T-cell (primary cell): ENCODE measurements around the gene METTL23. TPM values are rescaled to one million over a fixed set of nuclear protein-coding genes. Genes with fewer than 3 reads are reported as not detected.
"Not testable (repeated sequence)": the region's sequence is repeated elsewhere in the genome, so short reads cannot be mapped to it uniquely, and the experiment has no call there.

Source experiments
- ATAC-seq, 4 experiments: fragments of 200-7000 bp in 3 of 4; fragments of 150-1000 bp in 1 of 4; cut with Tn5 transposase; replicated peaks in 1 of 4; 1 replicate in 3 of 4; 2 replicates in 1 of 4; pipeline ENCODE4 v1.10.0; 2021; ENCODE audit warnings: moderate library complexity in 3 of 4, mild to moderate bottlenecking in 2 of 4, moderate number of reproducible peaks in 1 of 4
- CTCF ChIA-PET, 2 donors: fragments of 300-600 bp; sonication (Branson Sonifier 250); formaldehyde crosslinking; loops; one replicate each; lab custom pipeline; 2022; ENCODE audit warnings: antibody characterized with exemption in 2 of 2; lab: Charles Lee
- POLR2A ChIA-PET, 2 donors: fragments of 300-600 bp; sonication (Branson Sonifier 250); formaldehyde crosslinking; loops; one replicate each; lab custom pipeline; 2022; ENCODE audit warnings: antibody characterized with exemption in 2 of 2; lab: Charles Lee
- DNase-seq, 35 experiments: peaks; one replicate each; pipeline versions ENCODE4 v3.0.0 to v3.0.0-alpha.2; 2013 to 2023
- H3K27ac ChIP-seq: one replicate; pipeline ENCODE4 v1.5.1; 2013; ENCODE audit warnings: low read length
- H3K27me3 ChIP-seq, 2 experiments: replicated peaks in 1 of 2; 1 replicate in 1 of 2; 2 replicates in 1 of 2; pipeline versions ENCODE4 v1.6.1 to v1.7.0; 2013; ENCODE audit warnings: low read length in 1 of 2, mixed read lengths in 1 of 2; ENCODE audit not compliant: control insufficient read depth in 2 of 2, insufficient read depth in 2 of 2; ENCODE audit errors: extremely low read depth in 1 of 2
- H3K36me3 ChIP-seq, 2 donors: 1 replicate in 1 of 2; 2 replicates in 1 of 2; pipeline versions ENCODE4 v1.6.1 to v1.7.0; 2013; ENCODE audit warnings: low read length in 1 of 2; ENCODE audit not compliant: control insufficient read depth in 2 of 2, insufficient read depth in 1 of 2; ENCODE audit errors: extremely low read depth in 1 of 2
- H3K4me1 ChIP-seq, 2 experiments: 1 replicate in 1 of 2; 2 replicates in 1 of 2; pipeline versions ENCODE4 v1.6.1 to v1.7.0; 2013; ENCODE audit warnings: low read length in 2 of 2, mixed read lengths in 1 of 2; ENCODE audit not compliant: insufficient read depth in 2 of 2, control insufficient read depth in 1 of 2; ENCODE audit errors: extremely low read depth in 1 of 2
- H3K4me3 ChIP-seq, 2 donors: 1 replicate in 1 of 2; 2 replicates in 1 of 2; pipeline versions ENCODE4 v1.5.1 to v1.7.0; 2013; ENCODE audit warnings: mild to moderate bottlenecking in 2 of 2, low read length in 1 of 2, moderate library complexity in 1 of 2; ENCODE audit not compliant: control insufficient read depth in 1 of 2; ENCODE audit errors: extremely low read depth in 1 of 2
- H3K9me3 ChIP-seq: 2 replicates; pipeline ENCODE4 v1.7.0; 2013
- H3K27ac Mint-ChIP-seq, 2 donors: one replicate each; pipeline ENCODE4 v1.8.0; 2020 to 2021; ENCODE audit warnings: mild to moderate bottlenecking in 2 of 2, mixed read lengths in 2 of 2
- H3K27me3 Mint-ChIP-seq, 2 donors: one replicate each; pipeline ENCODE4 v1.8.0; 2021 to 2022; ENCODE audit warnings: mixed read lengths in 2 of 2
- H3K36me3 Mint-ChIP-seq: one replicate; pipeline ENCODE4 v1.8.0; 2021; ENCODE audit warnings: mixed read lengths
- H3K4me1 Mint-ChIP-seq, 3 donors: one replicate each; pipeline ENCODE4 v1.8.0; 2020 to 2022; ENCODE audit warnings: mixed read lengths in 3 of 3, mild to moderate bottlenecking in 1 of 3
- H3K4me3 Mint-ChIP-seq, 3 donors: one replicate each; pipeline ENCODE4 v1.8.0; 2020 to 2022; ENCODE audit warnings: mild to moderate bottlenecking in 3 of 3, mixed read lengths in 3 of 3, moderate library complexity in 3 of 3
- H3K9me3 Mint-ChIP-seq, 3 donors: one replicate each; pipeline ENCODE4 v1.8.0; 2020 to 2022; ENCODE audit warnings: mixed read lengths in 3 of 3
- WGBS: methylation state at CpG from one replicate; pipeline ENCODE4 v1.1.5; 2013; ENCODE audit warnings: missing lambda C conversion rate; ENCODE audit not compliant: insufficient coverage; 5-methylcytosine and 5-hydroxymethylcytosine counted together
- total RNA-seq, 35 experiments: library from RNA in 6 of 35; stranded (reverse) in 6 of 35; fragments of 120-200 nt in 1 of 35; gene quantifications; one replicate each; pipeline versions ENCODE4 v1.2.1 to v1.2.4 and lab custom pipeline; 2013 to 2026

The METTL23 gene
- total RNA-seq, 5 donors from 2014 or later (not counting 1 experiment from before 2014, with no cell fraction given), result 46.9 to 70.1 (median 60.0) TPM

- Histone ChIP-seq H3K4me1 (peaks cover 0 to 22% of the 10 kb centered on the region in 2 experiments), H3K36me3 (no peaks in the 10 kb centered on the region), H3K27ac (no peak overlapping the region), H3K27me3 (peaks cover 0 to 9% of the 10 kb centered on the region in 2 experiments), H3K9me3 (no peaks in the 10 kb centered on the region), H3K4me3 (no peak overlapping the region)
- H3K4me1 Mint-ChIP-seq, result peaks cover 0 to 19% (median 15%) of the 10 kb centered on the region in 3 donors
- DNase-seq, result no peak
- no peaks in the 10 kb centered on the region for H3K36me3 Mint-ChIP-seq
- peak overlapping the region in 1 of 2 donors; percentile 34 for H3K27ac Mint-ChIP-seq
- H3K27me3 Mint-ChIP-seq, result no peaks in the 10 kb centered on the region
- POLR2A ChIA-PET, result no interaction called here
- no peak for ATAC-seq
- no peaks in the 10 kb centered on the region for H3K9me3 Mint-ChIP-seq
- H3K4me3 Mint-ChIP-seq, result no peak overlapping the region
- CTCF ChIA-PET, result no interaction called here
- WGBS, result no CpG with 5 or more reads among the region's 3 CpGs
These were observed 19.8 kb upstream of the METTL23 start for GRCh38 chr17:76706817-76707216.

GRCh38 chr17:76707985-76708807, 18.4 kb upstream of the METTL23 start:
- H3K9me3 ChIP-seq, result no peaks in the 10 kb centered on the region
- POLR2A ChIA-PET, result interaction anchor here in 1 of 2 donors (0.6 kb wide), 1 partner anchor 15 kb away, joined by 9 read pairs; no protein-coding TSS in a partner anchor
- Mint-ChIP-seq H3K4me3 (peak overlapping the region in 1 of 3 donors; percentile 70), H3K27me3 (no peaks in the 10 kb centered on the region), H3K36me3 (no peaks in the 10 kb centered on the region), H3K9me3 (no peaks in the 10 kb centered on the region), H3K27ac (no peak overlapping the region), H3K4me1 (peaks cover 3 to 21% (median 15%) of the 10 kb centered on the region in 3 donors)
- ATAC-seq, result no peak
- no peak overlapping the region for H3K27ac ChIP-seq
- H3K4me1 ChIP-seq, result peaks cover 0 to 27% of the 10 kb centered on the region in 2 experiments
- H3K27me3 ChIP-seq, result peaks cover 0 to 9% of the 10 kb centered on the region in 2 experiments
- H3K4me3 ChIP-seq, result no peak overlapping the region
- CTCF ChIA-PET, result interaction anchor here (0.6 to 0.8 kb wide), 3 partner anchors 27 to 372 kb away, joined by 3 to 11 read pairs (median 3); no protein-coding TSS in a partner anchor
- H3K36me3 ChIP-seq, result peaks cover 0 to 4% of the 10 kb centered on the region in 2 donors
- no peak for DNase-seq
- 89% methylated on average over 7 of the region's 14 CpGs for WGBS

- whole genome bisulfite sequencing, result 94% methylated on average over 23 of the region's 29 CpGs
- Mint-ChIP-seq H3K27ac (peak overlapping the region in 1 of 2 donors; percentile 34), H3K27me3 (no peaks in the 10 kb centered on the region), H3K36me3 (peaks cover 6% of the 10 kb centered on the region), H3K4me1 (peaks cover 14 to 32% (median 25%) of the 10 kb centered on the region in 3 donors), H3K9me3 (no peaks in the 10 kb centered on the region), H3K4me3 (peak overlapping the region; percentile 64 to 75 (median 70))
- H3K36me3 ChIP-seq, result peaks cover 0 to 15% of the 10 kb centered on the region in 2 donors
- POLR2A ChIA-PET, result no interaction called here
- CTCF ChIA-PET, result interaction anchor here in 1 of 2 donors (0.8 kb wide), 1 partner anchor 28 kb away, joined by 3 read pairs; no protein-coding TSS in a partner anchor
- H3K9me3 ChIP-seq, result no peaks in the 10 kb centered on the region
- H3K27me3 ChIP-seq, result peaks cover 0 to 9% of the 10 kb centered on the region in 2 experiments
- no peak for DNase-seq
- no peak overlapping the region for H3K27ac ChIP-seq
- H3K4me1 ChIP-seq, result peaks cover 4 to 36% of the 10 kb centered on the region in 2 experiments
- no peak for ATAC-seq
- no peak overlapping the region for H3K4me3 ChIP-seq
These were observed 17.3 kb upstream of the METTL23 start for GRCh38 chr17:76709077-76709950.

- H3K4me1 Mint-ChIP-seq, result peaks cover 23 to 38% (median 30%) of the 10 kb centered on the region in 3 donors
- H3K27ac ChIP-seq, result not testable (repeated sequence)
These were observed 16.4 kb upstream of the METTL23 start for GRCh38 chr17:76709951-76710862.

GRCh38 chr17:76710863-76711611, 15.6 kb upstream of the METTL23 start, which contains the start of gene MXRA7:
MXRA7 (minus strand) TSS chr17:76710965; CDS start chr17:76710946, 19 bp downstream.
- H3K27ac ChIP-seq, result no peak within 1 kb of the TSS
- H3K36me3 ChIP-seq, result peaks cover 2 to 24% of the 10 kb centered on the region in 2 donors
- peaks cover 0 to 9% of the 10 kb centered on the region in 2 experiments for H3K27me3 ChIP-seq
- 21% methylated on average over 26 of the region's 56 CpGs for WGBS
- POLR2A ChIA-PET, result no interaction called here
- no peaks in the 10 kb centered on the region for H3K27me3 Mint-ChIP-seq
- peak within 1 kb of the TSS; percentile 19 to 34 for H3K27ac Mint-ChIP-seq
- H3K4me3 Mint-ChIP-seq, result peak within 1 kb of the TSS; percentile 64 to 75 (median 70)
- ATAC-seq, result peak; percentile 66 to 79 (median 76)
- no peaks in the 10 kb centered on the region for H3K9me3 Mint-ChIP-seq
- CTCF ChIA-PET, result interaction anchor here (0.6 to 1.2 kb wide), 2 partner anchors 16 to 963 kb away, joined by 3 to 4 read pairs; partner anchors contain the start of gene METTL23 (in 1 of the 2)
- peaks cover 11 to 53% of the 10 kb centered on the region in 2 experiments for H3K4me1 ChIP-seq
- peaks cover 14% of the 10 kb centered on the region for H3K36me3 Mint-ChIP-seq
- H3K9me3 ChIP-seq, result no peaks in the 10 kb centered on the region
- H3K4me3 ChIP-seq, result peak within 1 kb of the TSS; percentile 5 to 34
- peaks cover 31 to 46% (median 38%) of the 10 kb centered on the region in 3 donors for H3K4me1 Mint-ChIP-seq
- DNase-seq, result peak in 27 of 35 experiments; percentile 7 to 75 (median 44)

More at GRCh38 chr17:76709951-76710862, 16.4 kb upstream of the METTL23 start:
- peak overlapping the region; percentile 1 to 34 for H3K4me3 ChIP-seq
- DNase-seq, result peak in 1 of 35 experiments; percentile 42
- H3K9me3 ChIP-seq, POLR2A ChIA-PET, H3K9me3 Mint-ChIP-seq, H3K27me3 Mint-ChIP-seq, H3K27me3 ChIP-seq: not testable (repeated sequence)
- H3K36me3 ChIP-seq, result peaks cover 0 to 16% of the 10 kb centered on the region in 2 donors
- CTCF ChIA-PET, result interaction anchor here in 1 of 2 donors (0.6 kb wide), 1 partner anchor 963 kb away, joined by 3 read pairs; no protein-coding TSS in a partner anchor
- H3K4me1 ChIP-seq, result peaks cover 5 to 44% of the 10 kb centered on the region in 2 experiments
- Mint-ChIP-seq H3K27ac (peak overlapping the region in 1 of 2 donors; percentile 34), H3K36me3 (peaks cover 10% of the 10 kb centered on the region), H3K4me3 (peak overlapping the region; percentile 64 to 75 (median 70))
- ATAC-seq, result peak; percentile 27 to 51 (median 38)
- WGBS, result 24% methylated on average over 16 of the region's 79 CpGs
